KOPT-K1 (cell line): ENCODE data around the gene ZNF595.
A peak's percentile ranks its signal among the peaks of the same experiment; 100 is the strongest.
"Not testable (repeated sequence)": the region's sequence is repeated elsewhere in the genome, so short reads cannot be mapped to it uniquely, and the experiment has no call there.

Source experiments
- H3K27ac ChIP-seq: fragments of 200-600 bp; sonication (generic); 2 replicates; pipeline ENCODE4 v1.5.1; 2016; ENCODE audit warnings: antibody characterized with exemption, mild to moderate bottlenecking, low read depth, low read length; ENCODE audit not compliant: poor library complexity, severe bottlenecking
- H3K36me3 ChIP-seq: fragments of 200-600 bp; sonication (generic); 2 replicates; pipeline ENCODE4 v1.5.1; 2017; ENCODE audit warnings: antibody characterized with exemption, mild to moderate bottlenecking, low read length, moderate library complexity; ENCODE audit not compliant: insufficient read depth
- H3K9me3 ChIP-seq: fragments of 200-600 bp; sonication (generic); 2 replicates; pipeline ENCODE4 v1.5.1; 2017; ENCODE audit warnings: antibody characterized with exemption, low read length, mild to moderate bottlenecking; ENCODE audit not compliant: insufficient read depth, poor library complexity, severe bottlenecking

The ZNF595 gene

GRCh38 chr4:52804-53479 lies at the start of gene ZNF595:
TSS of gene ZNF595 (plus strand) at chr4:53321. CDS start at chr4:53489, 168 bp downstream.
- H3K9me3 ChIP-seq, H3K36me3 ChIP-seq, H3K27ac ChIP-seq: not testable (repeated sequence)

- peaks cover 13% of the 10 kb centered on the region for H3K9me3 ChIP-seq
- H3K36me3 ChIP-seq, H3K27ac ChIP-seq: not testable (repeated sequence)
Measured at GRCh38 chr4:9937-10870, 42.9 kb upstream of the ZNF595 start.

- H3K36me3 ChIP-seq, H3K27ac ChIP-seq: not testable (repeated sequence)
- peaks cover 13% of the 10 kb centered on the region for H3K9me3 ChIP-seq
Measured at GRCh38 chr4:11095-11815, 41.9 kb upstream of the ZNF595 start.

GRCh38 chr4:11816-12417 lies 41.2 kb upstream of the ZNF595 start:
- H3K27ac ChIP-seq, H3K36me3 ChIP-seq: not testable (repeated sequence)
- peaks cover 13% of the 10 kb centered on the region for H3K9me3 ChIP-seq

GRCh38 chr4:18128-18527 lies 35.0 kb upstream of the ZNF595 start:
- H3K36me3 ChIP-seq, H3K9me3 ChIP-seq: not testable (repeated sequence)
- peak overlapping the region; percentile 31 for H3K27ac ChIP-seq

- H3K36me3 ChIP-seq, H3K9me3 ChIP-seq: not testable (repeated sequence)
- H3K27ac ChIP-seq: peak overlapping the region; percentile 31
Measured at GRCh38 chr4:18589-18988, 34.5 kb upstream of the ZNF595 start.

- H3K36me3 ChIP-seq, H3K27ac ChIP-seq, H3K9me3 ChIP-seq: not testable (repeated sequence)
Measured at GRCh38 chr4:22882-23281, 30.2 kb upstream of the ZNF595 start.

- H3K9me3 ChIP-seq, H3K27ac ChIP-seq, H3K36me3 ChIP-seq: not testable (repeated sequence)
Measured at GRCh38 chr4:24359-24758, 28.8 kb upstream of the ZNF595 start.

- H3K27ac ChIP-seq, H3K36me3 ChIP-seq: not testable (repeated sequence)
Measured at GRCh38 chr4:27501-27900, 25.6 kb upstream of the ZNF595 start.

GRCh38 chr4:28767-29542 lies 24.2 kb upstream of the ZNF595 start:
- not testable (repeated sequence) for H3K9me3 ChIP-seq, H3K36me3 ChIP-seq
- H3K27ac ChIP-seq: peak overlapping the region; percentile 18

More at GRCh38 chr4:27501-27900, 25.6 kb upstream of the ZNF595 start:
- H3K9me3 ChIP-seq: not testable (repeated sequence)

GRCh38 chr4:33314-33713 lies 19.8 kb upstream of the ZNF595 start:
- not testable (repeated sequence) for H3K36me3 ChIP-seq, H3K27ac ChIP-seq, H3K9me3 ChIP-seq

GRCh38 chr4:36559-37415 lies 16.3 kb upstream of the ZNF595 start:
- H3K9me3 ChIP-seq, H3K27ac ChIP-seq, H3K36me3 ChIP-seq: not testable (repeated sequence)

GRCh38 chr4:38202-38601 lies 14.9 kb upstream of the ZNF595 start:
- H3K36me3 ChIP-seq, H3K9me3 ChIP-seq: not testable (repeated sequence)

GRCh38 chr4:43375-43774 lies 9.7 kb upstream of the ZNF595 start:
- H3K36me3 ChIP-seq, H3K9me3 ChIP-seq, H3K27ac ChIP-seq: not testable (repeated sequence)

More at GRCh38 chr4:38202-38601, 14.9 kb upstream of the ZNF595 start:
- H3K27ac ChIP-seq: not testable (repeated sequence)
